Endothelial cell of umbilical vein (primary cell): ENCODE results near the gene MLYCD. TPM values are rescaled to one million over a fixed set of nuclear protein-coding genes. Genes with fewer than 3 reads are reported as not detected.

Experiments
- BruUV-seq: library from RNA; stranded (reverse); fragments of 400-500 nt; replicated peaks from 2 replicates; lab custom pipeline; 2021; lab: Mats Ljungman, UMichigan
- CTCF ChIA-PET: fragments of 300-600, 350-600 bp; sonication (Branson Sonifier 250); formaldehyde crosslinking; loops from one replicate; lab custom pipeline; 2021; ENCODE audit warnings: antibody characterized with exemption, inconsistent platforms; lab: Charles Lee
- POLR2A ChIA-PET: fragments of 300-600, 350-600 bp; sonication (Branson Sonifier 250); formaldehyde crosslinking; loops from one replicate; lab custom pipeline; 2021; ENCODE audit warnings: antibody characterized with exemption, inconsistent platforms; lab: Charles Lee
- DNase-seq: peaks from one replicate; pipeline ENCODE4 v3.0.0-alpha.2; 2011; ENCODE audit warnings: low read depth, low spot score
- FAIRE-seq: peaks from 2 replicates; lab custom pipeline; 2011; peaks lifted over from hg19 to GRCh38; lab: Jason Lieb, UNC
- H2AFZ ChIP-seq: 2 replicates; pipeline ENCODE4 v1.6.0; 2012; ENCODE audit warnings: low read depth, low read length, control low read depth, inconsistent platforms
- H3K27ac ChIP-seq: 2 replicates; pipeline ENCODE4 v1.5.1; 2011; ENCODE audit warnings: low read depth, mild to moderate bottlenecking, control low read depth, low read length, moderate library complexity; ENCODE audit not compliant: insufficient read depth
- H3K27me3 ChIP-seq, 2 experiments: 2 replicates each; pipeline versions ENCODE4 v1.6.0 to v1.6.1; 2011; ENCODE audit warnings: low read length in 2 of 2, mixed read lengths in 1 of 2; ENCODE audit not compliant: control insufficient read depth in 2 of 2, insufficient read depth in 2 of 2
- H3K36me3 ChIP-seq, 2 experiments: 2 replicates in 1 of 2; 3 replicates in 1 of 2; pipeline ENCODE4 v1.5.1; 2011; ENCODE audit warnings: low read length in 2 of 2, mild to moderate bottlenecking in 1 of 2, moderate library complexity in 1 of 2; ENCODE audit not compliant: control insufficient read depth in 2 of 2, insufficient read depth in 2 of 2; ENCODE audit errors: extremely low read depth in 1 of 2
- H3K4me1 ChIP-seq: 3 replicates; pipeline ENCODE4 v1.5.1; 2011; ENCODE audit warnings: mild to moderate bottlenecking, low read length; ENCODE audit not compliant: control insufficient read depth, insufficient read depth; ENCODE audit errors: extremely low read depth
- H3K4me2 ChIP-seq: 2 replicates; pipeline ENCODE4 v1.6.1; 2011; ENCODE audit warnings: low read length, control low read depth, mixed read lengths; ENCODE audit not compliant: insufficient read depth
- H3K4me3 ChIP-seq, 3 experiments: fragments of 200-600 bp in 1 of 3; sonication (generic), shearing (Covaris generic) in 1 of 3; replicated peaks in 1 of 3; 2 replicates each; pipeline ENCODE4 v1.5.1; 2011 to 2016; ENCODE audit warnings: control low read depth in 3 of 3, low read length in 3 of 3, mild to moderate bottlenecking in 2 of 3, inconsistent platforms in 1 of 3, low read depth in 1 of 3, moderate library complexity in 1 of 3; ENCODE audit not compliant: insufficient read depth in 1 of 3
- H3K79me2 ChIP-seq: 2 replicates; pipeline ENCODE4 v1.6.0; 2012; ENCODE audit warnings: low read length, inconsistent platforms; ENCODE audit not compliant: control insufficient read depth, insufficient read depth
- H3K9ac ChIP-seq: replicated peaks from 2 replicates; pipeline ENCODE3; 2011; ENCODE audit warnings: low read length, control low read depth; ENCODE audit not compliant: insufficient read depth; ENCODE audit errors: extremely low read depth
- H3K9me1 ChIP-seq: replicated peaks from 3 replicates; pipeline ENCODE4 v1.6.0; 2011; ENCODE audit warnings: mild to moderate bottlenecking, low read length; ENCODE audit not compliant: control insufficient read depth, insufficient read depth; ENCODE audit errors: extremely low read depth
- H3K9me3 ChIP-seq: replicated peaks from 2 replicates; pipeline ENCODE4 v1.5.1; 2012; ENCODE audit warnings: low read length, inconsistent platforms; ENCODE audit not compliant: control insufficient read depth, insufficient read depth
- H4K20me1 ChIP-seq: replicated peaks from 2 replicates; pipeline ENCODE3; 2011; ENCODE audit warnings: mild to moderate bottlenecking, low read length; ENCODE audit not compliant: control insufficient read depth, insufficient read depth; ENCODE audit errors: extremely low read depth
- CTCF ChIP-seq, 2 donors: IDR thresholded peaks; 1 replicate in 1 of 2; 2 replicates in 1 of 2; pipeline ENCODE4 v1.5.1; 2011; ENCODE audit warnings: low read length in 2 of 2, mild to moderate bottlenecking in 2 of 2, moderate library complexity in 2 of 2, control low read depth in 1 of 2, inconsistent platforms in 1 of 2, low read depth in 1 of 2; ENCODE audit not compliant: insufficient read depth in 1 of 2; ENCODE audit errors: extremely low read depth in 1 of 2
- EZH2 ChIP-seq: IDR thresholded peaks from 2 replicates; pipeline ENCODE4 v1.6.1; 2012; ENCODE audit warnings: borderline replicate concordance, low read depth, mild to moderate bottlenecking, moderate library complexity, low read length, inconsistent platforms; ENCODE audit not compliant: severe bottlenecking
- FOS ChIP-seq: IDR thresholded peaks from 2 replicates; pipeline ENCODE4 v1.6.1; 2011; ENCODE audit warnings: mild to moderate bottlenecking, low read length, moderate library complexity, borderline replicate concordance; ENCODE audit not compliant: insufficient read depth
- GATA2 ChIP-seq: IDR thresholded peaks from 2 replicates; pipeline ENCODE4 v1.7.0; 2011; ENCODE audit warnings: low read depth, mild to moderate bottlenecking, moderate library complexity, mixed read lengths, low read length; ENCODE audit not compliant: insufficient read length, insufficient read depth
- JUN ChIP-seq: IDR thresholded peaks from 2 replicates; pipeline ENCODE4 v1.6.1; 2011; ENCODE audit warnings: borderline replicate concordance, low read depth; ENCODE audit not compliant: insufficient read length, insufficient read depth
- MAX ChIP-seq: IDR thresholded peaks from 2 replicates; pipeline ENCODE4 v1.6.1; 2011; ENCODE audit not compliant: insufficient read depth, insufficient read length
- MYC ChIP-seq: IDR thresholded peaks from one replicate; pipeline ENCODE4 v1.6.1; 2011; ENCODE audit warnings: mild to moderate bottlenecking, low read depth, low read length
- POLR2A ChIP-seq: IDR thresholded peaks from 2 replicates; pipeline ENCODE4 v1.6.1; 2012; ENCODE audit warnings: low read depth, mild to moderate bottlenecking, control low read depth, low read length
- POLR2AphosphoS5 ChIP-seq: IDR thresholded peaks from 2 replicates; pipeline ENCODE4 v1.6.1; 2012; ENCODE audit warnings: low read depth, mild to moderate bottlenecking, control low read depth, low read length, moderate library complexity; ENCODE audit not compliant: insufficient read depth
- dilution Hi-C: fragments of 300-500 bp; cut with MboI; formaldehyde crosslinking; loops from one replicate; pipeline ENCODE4 v1.15.0; 2019; ENCODE audit warnings: low sequenced_read_pairs; ENCODE audit not compliant: extremely low pct_ligation_motif_present
- intact Hi-C: fragments of 100-400 bp; cut with micrococcal nuclease; formaldehyde crosslinking; loops from one replicate; pipeline ENCODE4 v1.10.0; 2022
- polyA plus RNA-seq, 4 experiments: library from polyadenylated mRNA; depleted of rRNA in 3 of 4; stranded (reverse) in 3 of 4; unstranded in 1 of 4; fragments of >200 nt; gene quantifications; 2 replicates each; pipeline versions ENCODE4 v1.2.1 to v1.2.3, GENCODE V29; 2011 to 2012; ENCODE audit warnings: missing spikeins in 1 of 4
- total RNA-seq: library from RNA; stranded (reverse); gene quantifications from 2 replicates; pipeline ENCODE4 v1.2.3, GENCODE V29; 2021

Gene MLYCD
- total and polyA plus RNA-seq, 2 donors (not counting 3 experiments of a cell fraction or from before 2014, with no cell fraction given) = 2.0 to 3.4 TPM

GRCh38 chr16:83931556-83931955 lies 32.6 kb downstream of the MLYCD start:
- no peaks in the 10 kb centered on the region for H3K9me1 ChIP-seq
- H3K4me1 ChIP-seq = peaks cover 3% of the 10 kb centered on the region
- no peaks in the 10 kb centered on the region for H3K27me3 ChIP-seq
- CTCF ChIA-PET = no interaction called here
- no peaks in the 10 kb centered on the region for H3K36me3 ChIP-seq
- BruUV-seq = no TSS peak
- FAIRE-seq (no peak), DNase-seq (no peak)
- H2AFZ ChIP-seq = no peak overlapping the region
- POLR2A ChIA-PET = no interaction called here
- H3K27ac ChIP-seq = no peak overlapping the region
- TF ChIP-seq MYC (no peak), POLR2A (no peak), GATA2 (no peak), JUN (no peak), MAX (no peak)
- dilution Hi-C loops (no loop called here), intact Hi-C loops (no loop called here)
- H3K9me3 ChIP-seq = no peaks in the 10 kb centered on the region
- no peak overlapping the region for H3K4me3 ChIP-seq
- no peak overlapping the region for H3K9ac ChIP-seq
- H3K79me2 ChIP-seq = no peaks in the 10 kb centered on the region
- no peak overlapping the region for H3K4me2 ChIP-seq
- H4K20me1 ChIP-seq = no peaks in the 10 kb centered on the region

GRCh38 chr16:83932304-83932703 lies 33.4 kb downstream of the MLYCD start:
- no peaks in the 10 kb centered on the region for H3K4me1 ChIP-seq
- BruUV-seq = no TSS peak
- H3K36me3 ChIP-seq = no peaks in the 10 kb centered on the region
- H3K9ac ChIP-seq = no peak overlapping the region
- no peak overlapping the region for H3K4me3 ChIP-seq
- FAIRE-seq (no peak), DNase-seq (no peak)
- no peaks in the 10 kb centered on the region for H4K20me1 ChIP-seq
- no peak overlapping the region for H3K27ac ChIP-seq
- no peaks in the 10 kb centered on the region for H3K9me3 ChIP-seq
- H3K79me2 ChIP-seq = no peaks in the 10 kb centered on the region
- intact Hi-C loops (no loop called here), dilution Hi-C loops (no loop called here)
- no peaks in the 10 kb centered on the region for H3K9me1 ChIP-seq
- ChIA-PET POLR2A (no interaction called here), CTCF (no interaction called here)
- H2AFZ ChIP-seq = no peak overlapping the region
- no peak overlapping the region for H3K4me2 ChIP-seq
- H3K27me3 ChIP-seq = no peaks in the 10 kb centered on the region
- TF ChIP-seq GATA2 = no peak
- no peak for TF ChIP-seq FOS
- TF ChIP-seq POLR2A = no peak
- no peak for TF ChIP-seq MYC
- TF ChIP-seq EZH2 = no peak
- no peak for TF ChIP-seq POLR2AphosphoS5
- TF ChIP-seq CTCF (IDR thresholded peaks at IDR 0.05; ENCODE audit: extremely low read depth in 1 of 2, insufficient read depth in 1 of 2, low read depth in 1 of 2, low read length in 2 of 2) = no peak
- TF ChIP-seq MAX = no peak
- TF ChIP-seq JUN = no peak
